HEK293 (cell line): ENCODE data around the gene RPRD1B.

ENCODE experiments used
- CTCF ChIA-PET: fragments of 350-600 bp; formaldehyde crosslinking; extraction: SDS; loops from one replicate; lab custom pipeline; 2021; ENCODE audit warnings: antibody characterized with exemption; lab: Yijun Ruan, JAX
- POLR2A ChIA-PET: fragments of 300-600 bp; formaldehyde crosslinking; extraction: SDS; loops from one replicate; lab custom pipeline; 2020; ENCODE audit warnings: antibody characterized with exemption, inconsistent platforms; lab: Yijun Ruan, JAX
- H3K27ac ChIP-seq: fragments of 200-500 bp; sonication (Bioruptor generic); 2 replicates; pipeline ENCODE4 v1.5.1; 2014; ENCODE audit warnings: low read depth, low read length, control low read depth, inconsistent platforms; ENCODE audit errors: extremely low read depth
- H3K36me3 ChIP-seq, 2 experiments: fragments of 200-500 bp in 1 of 2; sonication (Bioruptor generic) in 1 of 2; 1 replicate in 1 of 2; 2 replicates in 1 of 2; pipeline ENCODE4 v1.5.1; 2014 to 2017; ENCODE audit warnings: inconsistent platforms in 2 of 2, low read length in 2 of 2; ENCODE audit not compliant: control insufficient read depth in 2 of 2, insufficient read depth in 1 of 2
- H3K4me1 ChIP-seq: fragments of 200-500 bp; sonication (Bioruptor generic); 2 replicates; pipeline ENCODE4 v1.5.1; 2014; ENCODE audit warnings: mild to moderate bottlenecking, low read length, inconsistent platforms; ENCODE audit not compliant: control insufficient read depth, insufficient read depth
- H3K4me3 ChIP-seq: 2 replicates; pipeline ENCODE4 v1.5.1; 2011; ENCODE audit warnings: low read depth, mild to moderate bottlenecking, control low read depth, low read length, moderate library complexity
- H3K9me3 ChIP-seq: fragments of 200-500 bp; sonication (Bioruptor generic); 2 replicates; pipeline ENCODE4 v1.5.1; 2014; ENCODE audit warnings: low read depth, low read length, inconsistent platforms; ENCODE audit not compliant: control insufficient read depth, insufficient read depth
- MZF1 ChIP-seq: fragments of 450-650 bp; formaldehyde crosslinking; IDR thresholded peaks from 2 replicates; pipeline ENCODE4 v1.5.1; 2017; ENCODE audit warnings: missing biosample characterization, missing genetic modification characterization, borderline replicate concordance
- TCF7L2 ChIP-seq: IDR thresholded peaks from 2 replicates; pipeline ENCODE4 v1.6.1; 2011; ENCODE audit warnings: low read depth, mild to moderate bottlenecking, inconsistent platforms, low read length, moderate library complexity, borderline replicate concordance
- ZIC2 ChIP-seq: fragments of 450-650 bp; formaldehyde crosslinking; IDR thresholded peaks from 2 replicates; pipeline ENCODE4 v1.5.1; 2016; ENCODE audit warnings: missing biosample characterization, missing genetic modification characterization
- ZNF121 ChIP-seq: fragments of 450-650 bp; formaldehyde crosslinking; IDR thresholded peaks from 2 replicates; pipeline ENCODE4 v1.5.1; 2016; ENCODE audit warnings: missing biosample characterization, missing genetic modification characterization
- ZNF140 ChIP-seq: fragments of 450-650 bp; formaldehyde crosslinking; IDR thresholded peaks from 2 replicates; pipeline ENCODE4 v1.5.1; 2016; ENCODE audit warnings: missing biosample characterization, missing genetic modification characterization
- ZNF324 ChIP-seq: fragments of 450-650 bp; formaldehyde crosslinking; IDR thresholded peaks from 2 replicates; pipeline ENCODE4 v1.5.1; 2016; ENCODE audit warnings: missing biosample characterization, missing genetic modification characterization
- ZNF37A ChIP-seq: fragments of 450-650 bp; IDR thresholded peaks from 2 replicates; pipeline ENCODE4 v1.5.1; 2018; ENCODE audit warnings: missing biosample characterization, missing genetic modification characterization
- ZNF624 ChIP-seq: fragments of 450-650 bp; formaldehyde crosslinking; IDR thresholded peaks from 2 replicates; pipeline ENCODE4 v1.5.1; 2017; ENCODE audit warnings: missing biosample characterization, missing genetic modification characterization
- ZNF629 ChIP-seq: fragments of 450-650 bp; formaldehyde crosslinking; IDR thresholded peaks from 2 replicates; pipeline ENCODE4 v1.5.1; 2017; ENCODE audit warnings: missing biosample characterization, missing genetic modification characterization
- TF ChIP-seq, protein P1 (sequence below): fragments of 450-650 bp; formaldehyde crosslinking; IDR thresholded peaks from 2 replicates; pipeline ENCODE4 v1.5.1; 2016; ENCODE audit warnings: missing biosample characterization, missing genetic modification characterization, borderline replicate concordance
- TF ChIP-seq, protein P2 (sequence below): fragments of 450-650 bp; formaldehyde crosslinking; IDR thresholded peaks from 2 replicates; pipeline ENCODE4 v1.5.1; 2016; ENCODE audit warnings: missing biosample characterization, missing genetic modification characterization
- TF ChIP-seq, protein P3 (sequence below): fragments of 450-650 bp; formaldehyde crosslinking; IDR thresholded peaks from 2 replicates; pipeline ENCODE4 v1.5.1; 2017; ENCODE audit warnings: missing biosample characterization, missing genetic modification characterization

The RPRD1B gene

DNA sequence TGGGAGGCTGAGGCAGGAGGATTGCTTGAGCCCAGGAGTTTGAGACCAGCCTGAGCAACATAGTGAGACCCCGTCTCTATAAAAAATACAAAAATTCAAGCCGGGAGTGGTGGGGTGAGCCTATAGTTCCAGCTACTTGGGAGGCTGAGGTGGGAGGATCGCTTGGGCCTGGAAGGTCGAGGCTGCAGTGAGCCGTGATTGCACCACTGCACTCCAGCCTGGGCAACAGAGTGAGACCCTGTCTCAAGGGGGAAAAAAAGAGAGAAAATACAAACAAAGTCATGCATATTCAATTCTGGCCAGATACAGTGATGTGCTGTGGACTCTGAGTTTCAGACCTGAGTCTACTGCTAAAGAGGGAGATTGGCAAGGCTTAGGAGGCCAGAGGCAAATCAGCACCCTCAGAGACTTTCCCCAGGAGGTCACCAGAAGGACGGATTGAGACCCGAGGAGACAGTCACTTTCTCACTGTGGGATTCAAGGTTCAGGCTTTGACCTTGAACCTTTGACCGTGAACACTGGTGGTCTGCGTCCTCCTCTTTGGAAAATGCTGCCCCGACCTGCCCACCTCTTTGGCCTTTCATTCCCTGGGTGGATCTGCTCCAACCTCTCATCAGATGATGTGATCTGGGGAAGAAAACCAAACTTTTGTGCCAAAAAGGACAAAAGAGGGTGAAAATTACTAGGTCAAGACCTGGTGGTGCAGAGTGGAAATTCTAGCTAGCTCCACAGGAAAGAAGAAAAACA lies 100.3 kb downstream of the RPRD1B start:
- Histone ChIP-seq H3K36me3 (no peaks in the 10 kb centered on the region), H3K27ac (no peak overlapping the region), H3K4me3 (no peak overlapping the region), H3K9me3 (no peaks in the 10 kb centered on the region)
- POLR2A ChIA-PET: no interaction called here
- CTCF ChIA-PET: no interaction called here
- TF ChIP-seq ZNF140: no peak
- TF ChIP-seq, protein P1, sequence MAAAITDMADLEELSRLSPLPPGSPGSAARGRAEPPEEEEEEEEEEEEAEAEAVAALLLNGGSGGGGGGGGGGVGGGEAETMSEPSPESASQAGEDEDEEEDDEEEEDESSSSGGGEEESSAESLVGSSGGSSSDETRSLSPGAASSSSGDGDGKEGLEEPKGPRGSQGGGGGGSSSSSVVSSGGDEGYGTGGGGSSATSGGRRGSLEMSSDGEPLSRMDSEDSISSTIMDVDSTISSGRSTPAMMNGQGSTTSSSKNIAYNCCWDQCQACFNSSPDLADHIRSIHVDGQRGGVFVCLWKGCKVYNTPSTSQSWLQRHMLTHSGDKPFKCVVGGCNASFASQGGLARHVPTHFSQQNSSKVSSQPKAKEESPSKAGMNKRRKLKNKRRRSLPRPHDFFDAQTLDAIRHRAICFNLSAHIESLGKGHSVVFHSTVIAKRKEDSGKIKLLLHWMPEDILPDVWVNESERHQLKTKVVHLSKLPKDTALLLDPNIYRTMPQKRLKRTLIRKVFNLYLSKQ (tag by site-specific recombination): no peak
- TF ChIP-seq MZF1: no peak
- no peak for TF ChIP-seq ZNF624
- peak; percentile 87 for TF ChIP-seq ZNF121 (tag by site-specific recombination)
- TF ChIP-seq, all 188 proteins: peak for 1
- H3K4me1 ChIP-seq: 0 out of 2 replicates have a peak, but pooled peaks cover 4% of the 10 kb centered on the region

DNA sequence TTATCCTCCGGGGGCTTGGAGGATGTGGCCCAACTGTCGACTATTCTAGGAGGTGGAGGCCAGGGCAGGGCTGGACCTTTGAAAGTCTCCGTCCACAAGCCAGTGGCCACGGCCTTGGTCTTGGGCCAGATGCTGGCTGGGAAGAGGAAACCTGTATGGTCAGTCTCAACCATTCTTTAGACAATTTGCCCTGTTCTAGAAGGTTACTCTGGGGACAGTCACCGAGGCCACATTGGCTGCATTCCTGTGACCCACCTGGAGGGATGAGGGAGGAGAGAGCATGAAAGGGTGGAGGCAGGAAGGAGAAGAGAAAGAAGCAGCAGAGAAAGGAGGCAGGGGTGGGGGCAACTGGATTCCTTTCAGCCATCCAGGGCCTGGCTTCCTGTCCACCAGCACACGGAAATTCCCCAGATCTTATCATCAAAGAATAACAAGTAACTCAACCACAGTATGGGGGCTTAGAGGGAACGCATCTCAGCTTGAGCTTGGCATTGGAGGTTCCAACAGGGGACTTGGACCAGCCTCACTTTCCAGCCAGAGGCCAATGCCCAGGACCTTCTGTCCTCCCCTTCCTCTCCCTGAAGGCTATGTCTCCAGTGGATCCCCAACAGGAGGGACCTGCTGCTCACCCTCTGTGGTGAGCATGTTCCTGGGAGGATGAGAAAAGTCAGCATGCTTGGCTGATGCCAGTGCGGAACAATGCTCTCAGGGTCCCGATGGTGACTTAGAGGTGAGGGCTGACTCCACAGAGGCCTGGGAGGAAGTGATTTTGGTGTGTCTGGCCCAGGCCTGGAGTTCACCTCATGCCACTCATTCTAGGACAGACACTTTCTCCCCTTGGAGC lies 101.1 kb downstream of the RPRD1B start:
- TF ChIP-seq ZNF37A (tag by site-specific recombination): no peak
- no peak for TF ChIP-seq ZNF629 (tag by site-specific recombination)
- peak; percentile 46; the same call in 1 of the 2 replicates for TF ChIP-seq TCF7L2
- TF ChIP-seq, protein P2, sequence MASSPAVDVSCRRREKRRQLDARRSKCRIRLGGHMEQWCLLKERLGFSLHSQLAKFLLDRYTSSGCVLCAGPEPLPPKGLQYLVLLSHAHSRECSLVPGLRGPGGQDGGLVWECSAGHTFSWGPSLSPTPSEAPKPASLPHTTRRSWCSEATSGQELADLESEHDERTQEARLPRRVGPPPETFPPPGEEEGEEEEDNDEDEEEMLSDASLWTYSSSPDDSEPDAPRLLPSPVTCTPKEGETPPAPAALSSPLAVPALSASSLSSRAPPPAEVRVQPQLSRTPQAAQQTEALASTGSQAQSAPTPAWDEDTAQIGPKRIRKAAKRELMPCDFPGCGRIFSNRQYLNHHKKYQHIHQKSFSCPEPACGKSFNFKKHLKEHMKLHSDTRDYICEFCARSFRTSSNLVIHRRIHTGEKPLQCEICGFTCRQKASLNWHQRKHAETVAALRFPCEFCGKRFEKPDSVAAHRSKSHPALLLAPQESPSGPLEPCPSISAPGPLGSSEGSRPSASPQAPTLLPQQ (tag by site-specific recombination): no peak
- TF ChIP-seq ZIC2 (tag by site-specific recombination): peak; percentile 54
- TF ChIP-seq, all 188 proteins: peak for 2
- POLR2A ChIA-PET: no interaction called here
- CTCF ChIA-PET: no interaction called here

DNA sequence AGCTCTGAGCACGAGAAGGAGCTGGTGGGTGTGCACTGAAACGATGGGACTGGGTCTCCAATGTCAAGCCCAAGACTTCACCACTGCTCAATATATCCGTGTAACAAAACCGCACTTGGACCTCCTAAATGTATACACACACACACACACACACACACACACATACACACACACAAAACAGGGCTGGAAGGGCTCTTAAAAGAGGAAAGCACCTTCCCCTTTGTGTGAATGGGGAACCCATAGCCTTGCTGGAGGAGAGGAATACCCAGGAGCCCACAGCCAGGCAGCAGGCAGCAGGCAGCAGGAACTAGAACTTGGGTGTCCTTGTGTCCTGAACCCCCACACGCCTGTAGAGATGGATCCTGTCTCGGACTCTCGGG lies 101.7 kb downstream of the RPRD1B start:
- Histone ChIP-seq H3K4me1 (0 out of 2 replicates have a peak, but pooled peaks cover 4% of the 10 kb centered on the region), H3K4me3 (no peak overlapping the region), H3K36me3 (no peaks in the 10 kb centered on the region), H3K27ac (no peak overlapping the region), H3K9me3 (no peaks in the 10 kb centered on the region)
- CTCF ChIA-PET: no interaction called here
- TF ChIP-seq ZNF324 (tag by site-specific recombination): no peak
- TF ChIP-seq, protein P3, sequence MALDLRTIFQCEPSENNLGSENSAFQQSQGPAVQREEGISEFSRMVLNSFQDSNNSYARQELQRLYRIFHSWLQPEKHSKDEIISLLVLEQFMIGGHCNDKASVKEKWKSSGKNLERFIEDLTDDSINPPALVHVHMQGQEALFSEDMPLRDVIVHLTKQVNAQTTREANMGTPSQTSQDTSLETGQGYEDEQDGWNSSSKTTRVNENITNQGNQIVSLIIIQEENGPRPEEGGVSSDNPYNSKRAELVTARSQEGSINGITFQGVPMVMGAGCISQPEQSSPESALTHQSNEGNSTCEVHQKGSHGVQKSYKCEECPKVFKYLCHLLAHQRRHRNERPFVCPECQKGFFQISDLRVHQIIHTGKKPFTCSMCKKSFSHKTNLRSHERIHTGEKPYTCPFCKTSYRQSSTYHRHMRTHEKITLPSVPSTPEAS (tag by site-specific recombination): peak; percentile 43; the same call in 1 of the 2 replicates
- POLR2A ChIA-PET: no interaction called here

More for the DNA sequence above, 101.1 kb downstream of the RPRD1B start:
- H3K4me1 ChIP-seq: 0 out of 2 replicates have a peak, but pooled peaks cover 4% of the 10 kb centered on the region
- H3K27ac ChIP-seq: no peak overlapping the region
- no peaks in the 10 kb centered on the region for H3K9me3 ChIP-seq
- no peaks in the 10 kb centered on the region for H3K36me3 ChIP-seq
- no peak overlapping the region for H3K4me3 ChIP-seq
